Smooth muscle cell of bladder (primary cell): ENCODE results near the gene CNTN2. TPM values are rescaled to one million over a fixed set of nuclear protein-coding genes. Genes with fewer than 3 reads are reported as not detected.

ENCODE experiments used
- total RNA-seq: library from RNA; depleted of rRNA; stranded (reverse); fragments of >200 nt; gene quantifications from 2 replicates; pipeline ENCODE4 v1.2.3, GENCODE V29; 2014

CNTN2 gene
- not detected in 2 replicates for total RNA-seq

GRCh38 chr1:205042911-205043806 is at the start of gene CNTN2:
TSS of gene CNTN2 (plus strand) at chr1:205043212. CDS start at chr1:205053186, 9,974 bp downstream.

GRCh38 chr1:205084360-205084759 is 41.3 kb downstream of the CNTN2 start, which contains the start of gene TMEM81:
TSS of gene TMEM81 (minus strand) at chr1:205084460. CDS start at chr1:205084320, 140 bp downstream.

GRCh38 chr1:205121660-205122488 is 78.9 kb downstream of the CNTN2 start, which contains the start of gene RBBP5:
TSS of gene RBBP5 (minus strand) at chr1:205121978. CDS start at chr1:205121873, 105 bp downstream.

Other genes starting within 250 kb of the CNTN2 start
- gene NFASC, start 172.3 kb upstream of the CNTN2 start, total RNA-seq, result 25.7 and 32.7 TPM in 2 replicates
- 1.1 and 2.5 TPM in 2 replicates for gene TMEM81, start 41.2 kb downstream of the CNTN2 start, total RNA-seq
- gene RBBP5, start 78.8 kb downstream of the CNTN2 start, total RNA-seq, result 14.8 and 20.4 TPM in 2 replicates
- 19.2 and 19.8 TPM in 2 replicates for gene DSTYK, start 168.5 kb downstream of the CNTN2 start, total RNA-seq
- gene TMCC2, start 184.7 kb downstream of the CNTN2 start, total RNA-seq, result 1.3 and 1.8 TPM in 2 replicates